HG03442 (cell line): ENCODE data around the gene FOXG1.

Source experiments
- ATAC-seq: cut with Tn5 transposase; IDR thresholded peaks from one replicate; pipeline ENCODE4 v1.9.1; 2021; ENCODE audit warnings: mild to moderate bottlenecking, moderate library complexity; ENCODE audit not compliant: unreplicated experiment

The FOXG1 gene

GRCh38 chr14:28761438-28762291 is 4.9 kb upstream of the FOXG1 start:
- no peak for ATAC-seq

GRCh38 chr14:28762303-28762954 is 4.2 kb upstream of the FOXG1 start:
- ATAC-seq: no peak

- no peak for ATAC-seq
Observed at GRCh38 chr14:28762955-28763326, 3.6 kb upstream of the FOXG1 start.

GRCh38 chr14:28763751-28764256 is 2.8 kb upstream of the FOXG1 start:
- no peak for ATAC-seq

GRCh38 chr14:28764257-28765160 is 2.1 kb upstream of the FOXG1 start:
- no peak for ATAC-seq

- no peak for ATAC-seq
Observed at GRCh38 chr14:28765169-28765830, 1.3 kb upstream of the FOXG1 start.

- ATAC-seq: peak; percentile 17
Observed at GRCh38 chr14:28765831-28766468, 637 bp upstream of the FOXG1 start.

- no peak for ATAC-seq
Observed at GRCh38 chr14:28767030-28767852, 654 bp downstream of the FOXG1 start.

DNA sequence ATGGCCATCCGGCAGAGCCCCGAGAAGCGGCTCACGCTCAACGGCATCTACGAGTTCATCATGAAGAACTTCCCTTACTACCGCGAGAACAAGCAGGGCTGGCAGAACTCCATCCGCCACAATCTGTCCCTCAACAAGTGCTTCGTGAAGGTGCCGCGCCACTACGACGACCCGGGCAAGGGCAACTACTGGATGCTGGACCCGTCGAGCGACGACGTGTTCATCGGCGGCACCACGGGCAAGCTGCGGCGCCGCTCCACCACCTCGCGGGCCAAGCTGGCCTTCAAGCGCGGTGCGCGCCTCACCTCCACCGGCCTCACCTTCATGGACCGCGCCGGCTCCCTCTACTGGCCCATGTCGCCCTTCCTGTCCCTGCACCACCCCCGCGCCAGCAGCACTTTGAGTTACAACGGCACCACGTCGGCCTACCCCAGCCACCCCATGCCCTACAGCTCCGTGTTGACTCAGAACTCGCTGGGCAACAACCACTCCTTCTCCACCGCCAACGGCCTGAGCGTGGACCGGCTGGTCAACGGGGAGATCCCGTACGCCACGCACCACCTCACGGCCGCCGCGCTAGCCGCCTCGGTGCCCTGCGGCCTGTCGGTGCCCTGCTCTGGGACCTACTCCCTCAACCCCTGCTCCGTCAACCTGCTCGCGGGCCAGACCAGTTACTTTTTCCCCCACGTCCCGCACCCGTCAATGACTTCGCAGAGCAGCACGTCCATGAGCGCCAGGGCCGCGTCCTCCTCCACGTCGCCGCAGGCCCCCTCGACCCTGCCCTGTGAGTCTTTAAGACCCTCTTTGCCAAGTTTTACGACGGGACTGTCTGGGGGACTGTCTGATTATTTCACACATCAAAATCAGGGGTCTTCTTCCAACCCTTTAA is 1.5 kb downstream of the FOXG1 start:
- no peak for ATAC-seq

GRCh38 chr14:28769276-28769880 is 2.8 kb downstream of the FOXG1 start:
- no peak for ATAC-seq

DNA sequence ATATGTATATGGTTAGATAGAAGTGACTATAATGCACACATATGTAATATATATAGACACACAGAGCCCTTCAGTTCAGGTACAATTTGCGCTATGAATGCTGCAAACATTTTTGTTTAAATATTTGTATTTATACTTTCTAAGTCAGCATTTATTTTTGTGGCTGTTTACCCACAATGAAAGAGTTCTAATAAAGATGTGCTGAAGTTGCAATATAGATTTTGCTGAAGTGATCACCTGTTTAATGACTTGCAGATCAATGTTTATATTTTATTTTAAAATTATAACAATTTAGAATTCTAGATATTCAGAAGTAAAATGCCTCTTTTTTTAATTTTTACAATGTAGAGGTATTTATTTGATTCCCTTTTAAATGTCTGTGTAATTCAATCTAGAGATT is 3.5 kb downstream of the FOXG1 start:
- no peak for ATAC-seq

GRCh38 chr14:28770630-28771029 is 4.0 kb downstream of the FOXG1 start:
- no peak for ATAC-seq

- ATAC-seq: no peak
Observed at GRCh38 chr14:28771168-28771567, 4.6 kb downstream of the FOXG1 start.

GRCh38 chr14:28772613-28773012 is 6.0 kb downstream of the FOXG1 start:
- ATAC-seq: no peak

- no peak for ATAC-seq
Observed at GRCh38 chr14:28773176-28773575, 6.6 kb downstream of the FOXG1 start.

DNA sequence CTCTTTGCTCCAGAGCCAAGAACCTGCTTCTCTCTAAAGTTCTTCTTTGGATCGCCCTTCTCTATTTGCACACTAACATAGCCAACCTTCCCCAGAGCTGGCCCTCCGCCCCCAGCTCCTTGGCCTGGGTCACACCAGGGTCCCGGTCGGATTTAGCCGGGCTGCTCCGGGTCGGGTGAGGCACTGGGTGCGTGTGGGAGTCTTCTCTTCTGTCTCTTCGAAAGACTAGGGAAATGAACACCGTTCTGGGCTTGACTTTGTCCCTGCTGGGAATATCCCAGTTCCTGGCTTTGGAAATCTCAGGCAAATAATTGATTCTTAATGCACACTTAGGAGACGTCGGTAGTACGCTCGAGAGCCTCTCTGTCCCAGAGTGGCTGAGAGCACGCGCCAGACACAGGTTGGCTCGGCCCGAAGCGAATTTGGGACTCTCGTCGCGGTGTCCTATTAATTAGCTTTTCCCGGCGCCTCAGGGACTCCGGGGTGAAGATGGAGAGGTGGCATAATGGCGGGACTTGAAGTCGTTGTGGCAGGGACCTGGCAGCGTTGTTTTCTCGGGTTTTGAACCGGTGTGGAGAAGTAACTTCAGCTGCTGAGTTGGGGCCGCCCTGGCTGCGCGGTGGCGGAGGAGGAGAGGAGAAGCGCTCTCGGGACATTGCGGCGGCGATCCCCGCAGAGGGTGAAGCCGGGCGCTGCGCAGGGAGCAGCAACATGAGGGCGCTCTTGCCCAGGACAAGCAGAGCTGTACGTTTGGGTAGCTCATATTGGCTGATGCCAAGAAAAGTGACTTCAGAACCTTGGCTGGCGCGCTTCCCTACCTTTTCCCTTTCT is 7.5 kb downstream of the FOXG1 start:
- ATAC-seq: peak; percentile 79
